ENCODE results near the gene RASA3.

RASA3 gene

GRCh38 chr13:113980489-113981064, 151.8 kb downstream of the RASA3 start:
- H3K27ac ChIP-seq (ENCODE audit: low read depth, low read length): no peak overlapping the region
- H3K9ac ChIP-seq (ENCODE audit: low read length): no peak overlapping the region
- H3K4me3 ChIP-seq (ENCODE audit: low read depth, low read length): no peak overlapping the region
- peaks cover 4% of the 10 kb centered on the region; the same call in 1 of the 2 replicates for H3K4me1 ChIP-seq (ENCODE audit: control insufficient read depth, insufficient read depth, low read length)
- H3K9me3 ChIP-seq (ENCODE audit: control insufficient read depth, insufficient read depth, low read depth, low read length): no peaks in the 10 kb centered on the region; the same call in 1 of the 2 replicates
- peaks cover 23% of the 10 kb centered on the region for H3K36me3 ChIP-seq (ENCODE audit: control insufficient read depth, insufficient read depth, low read length)
- H3K27me3 ChIP-seq (ENCODE audit: control insufficient read depth, insufficient read depth, low read length): no peaks in the 10 kb centered on the region

- H3K27ac ChIP-seq (ENCODE audit: low read depth, low read length): no peak overlapping the region
- H3K4me1 ChIP-seq (ENCODE audit: control insufficient read depth, insufficient read depth, low read length): peaks cover 4% of the 10 kb centered on the region; the same call in 1 of the 2 replicates
- no peak overlapping the region for H3K4me3 ChIP-seq (ENCODE audit: low read depth, low read length)
- H3K27me3 ChIP-seq (ENCODE audit: control insufficient read depth, insufficient read depth, low read length): no peaks in the 10 kb centered on the region
- no peaks in the 10 kb centered on the region; the same call in 1 of the 2 replicates for H3K9me3 ChIP-seq (ENCODE audit: control insufficient read depth, insufficient read depth, low read depth, low read length)
- H3K9ac ChIP-seq (ENCODE audit: low read length): no peak overlapping the region
- peaks cover 25% of the 10 kb centered on the region for H3K36me3 ChIP-seq (ENCODE audit: control insufficient read depth, insufficient read depth, low read length)
Observed at GRCh38 chr13:113979791-113980471, 152.5 kb downstream of the RASA3 start.

GRCh38 chr13:113978741-113979481, 153.5 kb downstream of the RASA3 start:
- H3K9ac ChIP-seq (ENCODE audit: low read length): no peak overlapping the region
- no peak overlapping the region for H3K27ac ChIP-seq (ENCODE audit: low read depth, low read length)
- H3K36me3 ChIP-seq (ENCODE audit: control insufficient read depth, insufficient read depth, low read length): peaks cover 28% of the 10 kb centered on the region
- peaks cover 4% of the 10 kb centered on the region; the same call in 1 of the 2 replicates for H3K4me1 ChIP-seq (ENCODE audit: control insufficient read depth, insufficient read depth, low read length)
- H3K27me3 ChIP-seq (ENCODE audit: control insufficient read depth, insufficient read depth, low read length): no peaks in the 10 kb centered on the region
- H3K4me3 ChIP-seq (ENCODE audit: low read depth, low read length): no peak overlapping the region
- H3K9me3 ChIP-seq (ENCODE audit: control insufficient read depth, insufficient read depth, low read depth, low read length): no peaks in the 10 kb centered on the region; the same call in 1 of the 2 replicates

GRCh38 chr13:113977976-113978375, 154.4 kb downstream of the RASA3 start:
- Histone ChIP-seq H3K4me1 (ENCODE audit: control insufficient read depth, insufficient read depth, low read length) (peaks cover 4% of the 10 kb centered on the region; the same call in 1 of the 2 replicates), H3K36me3 (ENCODE audit: control insufficient read depth, insufficient read depth, low read length) (peaks cover 28% of the 10 kb centered on the region), H3K4me3 (ENCODE audit: low read depth, low read length) (no peak overlapping the region)

GRCh38 chr13:113976711-113977684, 155.4 kb downstream of the RASA3 start:
- Histone ChIP-seq H3K27ac (ENCODE audit: low read depth, low read length) (no peak overlapping the region), H3K27me3 (ENCODE audit: control insufficient read depth, insufficient read depth, low read length) (no peaks in the 10 kb centered on the region), H3K36me3 (ENCODE audit: control insufficient read depth, insufficient read depth, low read length) (peaks cover 28% of the 10 kb centered on the region), H3K4me3 (ENCODE audit: low read depth, low read length) (no peak overlapping the region), H3K9me3 (ENCODE audit: control insufficient read depth, insufficient read depth, low read depth, low read length) (no peaks in the 10 kb centered on the region; the same call in 1 of the 2 replicates), H3K9ac (ENCODE audit: low read length) (no peak overlapping the region), H3K4me1 (ENCODE audit: control insufficient read depth, insufficient read depth, low read length) (peaks cover 4% of the 10 kb centered on the region; the same call in 1 of the 2 replicates)

More at GRCh38 chr13:113977976-113978375, 154.4 kb downstream of the RASA3 start:
- Histone ChIP-seq H3K9me3 (ENCODE audit: control insufficient read depth, insufficient read depth, low read depth, low read length) (no peaks in the 10 kb centered on the region; the same call in 1 of the 2 replicates), H3K27me3 (ENCODE audit: control insufficient read depth, insufficient read depth, low read length) (no peaks in the 10 kb centered on the region), H3K27ac (ENCODE audit: low read depth, low read length) (no peak overlapping the region), H3K9ac (ENCODE audit: low read length) (no peak overlapping the region)

- H3K4me3 ChIP-seq (ENCODE audit: low read depth, low read length): no peak overlapping the region
- H3K9me3 ChIP-seq (ENCODE audit: control insufficient read depth, insufficient read depth, low read depth, low read length): no peaks in the 10 kb centered on the region; the same call in 1 of the 2 replicates
- no peak overlapping the region for H3K9ac ChIP-seq (ENCODE audit: low read length)
- peaks cover 4% of the 10 kb centered on the region; the same call in 1 of the 2 replicates for H3K4me1 ChIP-seq (ENCODE audit: control insufficient read depth, insufficient read depth, low read length)
- no peaks in the 10 kb centered on the region for H3K27me3 ChIP-seq (ENCODE audit: control insufficient read depth, insufficient read depth, low read length)
- peaks cover 21% of the 10 kb centered on the region for H3K36me3 ChIP-seq (ENCODE audit: control insufficient read depth, insufficient read depth, low read length)
- no peak overlapping the region for H3K27ac ChIP-seq (ENCODE audit: low read depth, low read length)
Observed at GRCh38 chr13:113975416-113975815, 157.0 kb downstream of the RASA3 start.

- Histone ChIP-seq H3K9me3 (ENCODE audit: control insufficient read depth, insufficient read depth, low read depth, low read length) (no peaks in the 10 kb centered on the region), H3K9ac (ENCODE audit: low read length) (no peak overlapping the region), H3K27ac (ENCODE audit: low read depth, low read length) (no peak overlapping the region), H3K27me3 (ENCODE audit: control insufficient read depth, insufficient read depth, low read length) (no peaks in the 10 kb centered on the region), H3K36me3 (ENCODE audit: control insufficient read depth, insufficient read depth, low read length) (peaks cover 13% of the 10 kb centered on the region), H3K4me3 (ENCODE audit: low read depth, low read length) (no peak overlapping the region), H3K4me1 (ENCODE audit: control insufficient read depth, insufficient read depth, low read length) (peaks cover 4% of the 10 kb centered on the region; the same call in 1 of the 2 replicates)
Observed at GRCh38 chr13:113974304-113975281, 157.8 kb downstream of the RASA3 start.

GRCh38 chr13:113973218-113974164, 158.9 kb downstream of the RASA3 start, which contains the start of gene C13orf46:
C13orf46 (minus strand) TSS chr13:113974076; CDS start chr13:113973997, 79 bp downstream.
- Histone ChIP-seq H3K27me3 (ENCODE audit: control insufficient read depth, insufficient read depth, low read length) (no peaks in the 10 kb centered on the region), H3K4me3 (ENCODE audit: low read depth, low read length) (no peak within 1 kb of the TSS), H3K4me1 (ENCODE audit: control insufficient read depth, insufficient read depth, low read length) (peaks cover 4% of the 10 kb centered on the region; the same call in 1 of the 2 replicates), H3K9ac (ENCODE audit: low read length) (no peak within 1 kb of the TSS), H3K9me3 (ENCODE audit: control insufficient read depth, insufficient read depth, low read depth, low read length) (no peaks in the 10 kb centered on the region), H3K27ac (ENCODE audit: low read depth, low read length) (no peak within 1 kb of the TSS), H3K36me3 (ENCODE audit: control insufficient read depth, insufficient read depth, low read length) (peaks cover 11% of the 10 kb centered on the region; the same call in 1 of the 2 replicates)
